Embryonic facial prominence (tissue), 1 donor: ENCODE measurements around the gene MRTFB.

Experiments
- DNase-seq: peaks from one replicate; pipeline ENCODE4 v3.0.0-alpha.2; 2016; ENCODE audit errors: extremely low spot score

MRTFB gene

GRCh38 chr16:14236401-14236800, 165.3 kb downstream of the MRTFB start:
- no peak for DNase-seq

GRCh38 chr16:14238756-14239155, 167.6 kb downstream of the MRTFB start:
- no peak for DNase-seq

- DNase-seq: no peak
Observed at GRCh38 chr16:14239791-14240190, 168.7 kb downstream of the MRTFB start.

- DNase-seq: no peak
Observed at GRCh38 chr16:14240219-14240843, 169.2 kb downstream of the MRTFB start.

- no peak for DNase-seq
Observed at GRCh38 chr16:14240964-14241363, 169.8 kb downstream of the MRTFB start.

- no peak for DNase-seq
Observed at GRCh38 chr16:14241631-14242030, 170.5 kb downstream of the MRTFB start.

GRCh38 chr16:14242769-14243168, 171.7 kb downstream of the MRTFB start:
- DNase-seq: no peak

GRCh38 chr16:14244196-14245010, 173.3 kb downstream of the MRTFB start:
- DNase-seq: no peak

GRCh38 chr16:14248791-14249190, 177.7 kb downstream of the MRTFB start:
- no peak for DNase-seq

- DNase-seq: no peak
Observed at GRCh38 chr16:14249291-14250032, 178.3 kb downstream of the MRTFB start.

- DNase-seq: no peak
Observed at GRCh38 chr16:14251419-14251818, 180.3 kb downstream of the MRTFB start.

GRCh38 chr16:14252860-14253259, 181.7 kb downstream of the MRTFB start:
- DNase-seq: no peak

GRCh38 chr16:14263011-14263410, 191.9 kb downstream of the MRTFB start:
- DNase-seq: no peak

- no peak for DNase-seq
Observed at GRCh38 chr16:14263769-14264168, 192.7 kb downstream of the MRTFB start.

GRCh38 chr16:14264327-14264943, 193.3 kb downstream of the MRTFB start:
- DNase-seq: no peak

- DNase-seq: no peak
Observed at GRCh38 chr16:14268073-14268472, 197.0 kb downstream of the MRTFB start.

GRCh38 chr16:14275934-14276333, 204.8 kb downstream of the MRTFB start:
- DNase-seq: no peak

- no peak for DNase-seq
Observed at GRCh38 chr16:14278749-14279148, 207.6 kb downstream of the MRTFB start.

- no peak for DNase-seq
Observed at GRCh38 chr16:14280541-14280940, 209.4 kb downstream of the MRTFB start.

GRCh38 chr16:14283786-14284185, 212.7 kb downstream of the MRTFB start:
- no peak for DNase-seq

- no peak for DNase-seq
Observed at GRCh38 chr16:14284371-14284770, 213.3 kb downstream of the MRTFB start.

- DNase-seq: peak; percentile 41
Observed at GRCh38 chr16:14284930-14285512, 213.9 kb downstream of the MRTFB start.
